Measurements from ENCODE around the gene SLC25A39. TPM values are rescaled to one million over a fixed set of nuclear protein-coding genes. Genes with fewer than 3 reads are reported as not detected.

The SLC25A39 gene
- total and polyA plus RNA-seq, 2 of the 13 experiments (the other 11 are each of a cell fraction or from before 2014, with no cell fraction given): 144 to 151 TPM

DNA sequence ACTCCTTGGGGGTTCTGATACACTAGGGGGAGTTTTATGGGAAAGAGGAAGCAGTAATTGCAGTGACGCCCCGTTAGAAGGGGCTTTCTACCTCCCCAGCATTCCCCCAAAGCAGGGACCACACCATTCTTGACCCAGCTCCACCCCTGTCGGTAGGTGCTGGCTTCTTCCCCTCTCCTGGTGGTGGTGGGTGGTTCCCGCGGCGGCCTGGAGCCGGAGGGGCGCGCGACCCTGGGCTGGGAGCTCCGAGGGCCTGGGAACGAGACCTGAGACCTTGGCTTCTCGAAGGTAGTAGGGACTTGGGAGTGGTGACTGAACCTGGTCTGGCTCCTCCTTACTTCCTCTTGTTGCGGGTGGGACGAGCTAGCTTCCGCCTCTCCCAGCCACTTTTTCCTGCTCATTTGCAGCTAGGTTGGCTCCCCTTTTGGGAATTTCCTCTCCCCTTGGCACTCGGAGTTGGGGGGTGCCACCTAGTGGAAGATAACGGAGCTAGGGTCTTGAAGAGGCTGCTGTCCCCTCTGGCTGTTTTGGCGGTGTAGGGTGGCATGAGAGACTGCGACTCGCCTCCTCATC is 20.9 kb upstream of the SLC25A39 start (continued):
- TF ChIP-seq KLF13 (CRISPR knock-in tag; IDR thresholded peaks at IDR 0.05): 0 out of 2 replicates have a peak, but pooled peaks have one; percentile 63
- TF ChIP-seq FOXC1 (CRISPR knock-in tag; IDR thresholded peaks at IDR 0.05; ENCODE audit: borderline replicate concordance): 0 out of 2 replicates have a peak, but pooled peaks have one; percentile 18
- no peak for TF ChIP-seq NBN (conservative IDR thresholded peaks at IDR 0.05)
- TF ChIP-seq MAZ (IDR thresholded peaks at IDR 0.05; ENCODE audit: borderline replicate concordance, low read depth, low read length): no peak
- TF ChIP-seq MAZ (CRISPR knock-in tag; IDR thresholded peaks at IDR 0.05; ENCODE audit: low read depth): peak; percentile 79
- TF ChIP-seq, protein P1, sequence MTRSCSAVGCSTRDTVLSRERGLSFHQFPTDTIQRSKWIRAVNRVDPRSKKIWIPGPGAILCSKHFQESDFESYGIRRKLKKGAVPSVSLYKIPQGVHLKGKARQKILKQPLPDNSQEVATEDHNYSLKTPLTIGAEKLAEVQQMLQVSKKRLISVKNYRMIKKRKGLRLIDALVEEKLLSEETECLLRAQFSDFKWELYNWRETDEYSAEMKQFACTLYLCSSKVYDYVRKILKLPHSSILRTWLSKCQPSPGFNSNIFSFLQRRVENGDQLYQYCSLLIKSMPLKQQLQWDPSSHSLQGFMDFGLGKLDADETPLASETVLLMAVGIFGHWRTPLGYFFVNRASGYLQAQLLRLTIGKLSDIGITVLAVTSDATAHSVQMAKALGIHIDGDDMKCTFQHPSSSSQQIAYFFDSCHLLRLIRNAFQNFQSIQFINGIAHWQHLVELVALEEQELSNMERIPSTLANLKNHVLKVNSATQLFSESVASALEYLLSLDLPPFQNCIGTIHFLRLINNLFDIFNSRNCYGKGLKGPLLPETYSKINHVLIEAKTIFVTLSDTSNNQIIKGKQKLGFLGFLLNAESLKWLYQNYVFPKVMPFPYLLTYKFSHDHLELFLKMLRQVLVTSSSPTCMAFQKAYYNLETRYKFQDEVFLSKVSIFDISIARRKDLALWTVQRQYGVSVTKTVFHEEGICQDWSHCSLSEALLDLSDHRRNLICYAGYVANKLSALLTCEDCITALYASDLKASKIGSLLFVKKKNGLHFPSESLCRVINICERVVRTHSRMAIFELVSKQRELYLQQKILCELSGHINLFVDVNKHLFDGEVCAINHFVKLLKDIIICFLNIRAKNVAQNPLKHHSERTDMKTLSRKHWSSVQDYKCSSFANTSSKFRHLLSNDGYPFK (CRISPR knock-in tag; IDR thresholded peaks at IDR 0.05; ENCODE audit: borderline replicate concordance): peak; percentile 81
- no peak for TF ChIP-seq NCOA2 (CRISPR knock-in tag; IDR thresholded peaks at IDR 0.05)
- TF ChIP-seq, protein P2, sequence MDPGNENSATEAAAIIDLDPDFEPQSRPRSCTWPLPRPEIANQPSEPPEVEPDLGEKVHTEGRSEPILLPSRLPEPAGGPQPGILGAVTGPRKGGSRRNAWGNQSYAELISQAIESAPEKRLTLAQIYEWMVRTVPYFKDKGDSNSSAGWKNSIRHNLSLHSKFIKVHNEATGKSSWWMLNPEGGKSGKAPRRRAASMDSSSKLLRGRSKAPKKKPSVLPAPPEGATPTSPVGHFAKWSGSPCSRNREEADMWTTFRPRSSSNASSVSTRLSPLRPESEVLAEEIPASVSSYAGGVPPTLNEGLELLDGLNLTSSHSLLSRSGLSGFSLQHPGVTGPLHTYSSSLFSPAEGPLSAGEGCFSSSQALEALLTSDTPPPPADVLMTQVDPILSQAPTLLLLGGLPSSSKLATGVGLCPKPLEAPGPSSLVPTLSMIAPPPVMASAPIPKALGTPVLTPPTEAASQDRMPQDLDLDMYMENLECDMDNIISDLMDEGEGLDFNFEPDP (CRISPR knock-in tag; conservative IDR thresholded peaks at IDR 0.05): no peak
- TF ChIP-seq ZNF709 (CRISPR knock-in tag; IDR thresholded peaks at IDR 0.05): 0 out of 2 replicates have a peak, but pooled peaks have one; percentile 38
- no peak for TF ChIP-seq ZIK1 (CRISPR knock-in tag; IDR thresholded peaks at IDR 0.05; ENCODE audit: borderline replicate concordance, low read depth)
- TF ChIP-seq, protein P3, sequence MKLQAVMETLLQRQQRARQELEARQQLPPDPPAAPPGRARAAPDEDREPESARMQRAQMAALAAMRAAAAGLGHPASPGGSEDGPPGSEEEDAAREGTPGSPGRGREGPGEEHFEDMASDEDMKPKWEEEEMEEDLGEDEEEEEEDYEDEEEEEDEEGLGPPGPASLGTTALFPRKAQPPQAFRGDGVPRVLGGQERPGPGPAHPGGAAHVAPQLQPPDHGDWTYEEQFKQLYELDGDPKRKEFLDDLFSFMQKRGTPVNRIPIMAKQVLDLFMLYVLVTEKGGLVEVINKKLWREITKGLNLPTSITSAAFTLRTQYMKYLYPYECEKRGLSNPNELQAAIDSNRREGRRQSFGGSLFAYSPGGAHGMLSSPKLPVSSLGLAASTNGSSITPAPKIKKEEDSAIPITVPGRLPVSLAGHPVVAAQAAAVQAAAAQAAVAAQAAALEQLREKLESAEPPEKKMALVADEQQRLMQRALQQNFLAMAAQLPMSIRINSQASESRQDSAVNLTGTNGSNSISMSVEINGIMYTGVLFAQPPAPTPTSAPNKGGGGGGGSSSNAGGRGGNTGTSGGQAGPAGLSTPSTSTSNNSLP (IDR thresholded peaks at IDR 0.05; ENCODE audit: low read depth, low read length): no peak
- peak; percentile 27 for TF ChIP-seq TAF1 (CRISPR knock-in tag; IDR thresholded peaks at IDR 0.05)
- TF ChIP-seq MBD4 (IDR thresholded peaks at IDR 0.05; ENCODE audit: borderline replicate concordance, low read length): no peak
- peak; percentile 56; the same call in 1 of the 2 replicates for TF ChIP-seq SP4 (CRISPR knock-in tag; IDR thresholded peaks at IDR 0.05)
- TF ChIP-seq ZNF547 (CRISPR knock-in tag; IDR thresholded peaks at IDR 0.05): peak; percentile 62; the same call in 1 of the 2 replicates
- TF ChIP-seq, protein P4, sequence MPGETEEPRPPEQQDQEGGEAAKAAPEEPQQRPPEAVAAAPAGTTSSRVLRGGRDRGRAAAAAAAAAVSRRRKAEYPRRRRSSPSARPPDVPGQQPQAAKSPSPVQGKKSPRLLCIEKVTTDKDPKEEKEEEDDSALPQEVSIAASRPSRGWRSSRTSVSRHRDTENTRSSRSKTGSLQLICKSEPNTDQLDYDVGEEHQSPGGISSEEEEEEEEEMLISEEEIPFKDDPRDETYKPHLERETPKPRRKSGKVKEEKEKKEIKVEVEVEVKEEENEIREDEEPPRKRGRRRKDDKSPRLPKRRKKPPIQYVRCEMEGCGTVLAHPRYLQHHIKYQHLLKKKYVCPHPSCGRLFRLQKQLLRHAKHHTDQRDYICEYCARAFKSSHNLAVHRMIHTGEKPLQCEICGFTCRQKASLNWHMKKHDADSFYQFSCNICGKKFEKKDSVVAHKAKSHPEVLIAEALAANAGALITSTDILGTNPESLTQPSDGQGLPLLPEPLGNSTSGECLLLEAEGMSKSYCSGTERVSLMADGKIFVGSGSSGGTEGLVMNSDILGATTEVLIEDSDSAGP (CRISPR knock-in tag; IDR thresholded peaks at IDR 0.05; ENCODE audit: borderline replicate concordance): peak; percentile 46; the same call in 1 of the 2 replicates
- no peak for TF ChIP-seq ZNF572 (CRISPR knock-in tag; IDR thresholded peaks at IDR 0.05)
- TF ChIP-seq GLI4 (CRISPR knock-in tag; IDR thresholded peaks at IDR 0.05; ENCODE audit: borderline replicate concordance): no peak
- TF ChIP-seq ZNF34 (CRISPR knock-in tag; IDR thresholded peaks at IDR 0.05; ENCODE audit: borderline replicate concordance): peak; percentile 51; the same call in 1 of the 2 replicates
- no peak for TF ChIP-seq CC2D1A (CRISPR knock-in tag; IDR thresholded peaks at IDR 0.05)
- no peak; the same call in 1 of the 2 replicates for TF ChIP-seq ZNF749 (CRISPR knock-in tag; IDR thresholded peaks at IDR 0.05; ENCODE audit: borderline replicate concordance)
- 0 out of 2 replicates have a peak, but pooled peaks have one; percentile 33 for TF ChIP-seq ZNF782 (CRISPR knock-in tag; IDR thresholded peaks at IDR 0.05; ENCODE audit: borderline replicate concordance)
- TF ChIP-seq BRD4 (CRISPR knock-in tag; IDR thresholded peaks at IDR 0.05): no peak
